GM12874 (cell line): ENCODE results near the gene PDHA2.

Experiments used
- TF ChIP-seq, protein P1 (sequence below): IDR thresholded peaks from 2 replicates; pipeline ENCODE4 v1.5.1; 2011; ENCODE audit warnings: low read depth, mild to moderate bottlenecking, control low read depth, low read length, moderate library complexity; ENCODE audit not compliant: insufficient read depth

Gene PDHA2

DNA sequence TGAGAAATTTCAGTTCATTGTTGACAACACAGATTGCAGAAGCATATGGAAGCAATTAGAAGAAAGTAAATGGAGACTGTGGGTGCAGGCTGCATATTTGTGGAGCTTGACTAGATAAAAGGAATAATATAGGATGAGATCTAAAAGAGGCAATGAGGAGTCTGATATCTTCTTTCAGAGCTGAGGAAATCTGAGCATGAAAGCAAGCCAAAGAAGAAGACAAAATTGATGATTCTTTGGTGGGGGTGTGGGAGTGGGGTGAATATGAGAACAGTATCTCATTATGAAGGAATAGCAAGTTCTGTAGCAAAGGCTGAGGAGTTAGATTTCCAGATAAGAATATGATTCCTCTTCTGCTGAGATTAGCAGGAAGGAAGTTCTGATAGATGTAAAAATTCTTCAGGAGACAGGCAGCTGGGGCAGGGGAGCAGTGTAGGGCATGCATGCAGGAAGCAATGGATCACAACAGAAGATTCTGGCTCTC, 6.1 kb upstream of the PDHA2 start:
- TF ChIP-seq, protein P1, sequence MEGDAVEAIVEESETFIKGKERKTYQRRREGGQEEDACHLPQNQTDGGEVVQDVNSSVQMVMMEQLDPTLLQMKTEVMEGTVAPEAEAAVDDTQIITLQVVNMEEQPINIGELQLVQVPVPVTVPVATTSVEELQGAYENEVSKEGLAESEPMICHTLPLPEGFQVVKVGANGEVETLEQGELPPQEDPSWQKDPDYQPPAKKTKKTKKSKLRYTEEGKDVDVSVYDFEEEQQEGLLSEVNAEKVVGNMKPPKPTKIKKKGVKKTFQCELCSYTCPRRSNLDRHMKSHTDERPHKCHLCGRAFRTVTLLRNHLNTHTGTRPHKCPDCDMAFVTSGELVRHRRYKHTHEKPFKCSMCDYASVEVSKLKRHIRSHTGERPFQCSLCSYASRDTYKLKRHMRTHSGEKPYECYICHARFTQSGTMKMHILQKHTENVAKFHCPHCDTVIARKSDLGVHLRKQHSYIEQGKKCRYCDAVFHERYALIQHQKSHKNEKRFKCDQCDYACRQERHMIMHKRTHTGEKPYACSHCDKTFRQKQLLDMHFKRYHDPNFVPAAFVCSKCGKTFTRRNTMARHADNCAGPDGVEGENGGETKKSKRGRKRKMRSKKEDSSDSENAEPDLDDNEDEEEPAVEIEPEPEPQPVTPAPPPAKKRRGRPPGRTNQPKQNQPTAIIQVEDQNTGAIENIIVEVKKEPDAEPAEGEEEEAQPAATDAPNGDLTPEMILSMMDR = no peak

DNA sequence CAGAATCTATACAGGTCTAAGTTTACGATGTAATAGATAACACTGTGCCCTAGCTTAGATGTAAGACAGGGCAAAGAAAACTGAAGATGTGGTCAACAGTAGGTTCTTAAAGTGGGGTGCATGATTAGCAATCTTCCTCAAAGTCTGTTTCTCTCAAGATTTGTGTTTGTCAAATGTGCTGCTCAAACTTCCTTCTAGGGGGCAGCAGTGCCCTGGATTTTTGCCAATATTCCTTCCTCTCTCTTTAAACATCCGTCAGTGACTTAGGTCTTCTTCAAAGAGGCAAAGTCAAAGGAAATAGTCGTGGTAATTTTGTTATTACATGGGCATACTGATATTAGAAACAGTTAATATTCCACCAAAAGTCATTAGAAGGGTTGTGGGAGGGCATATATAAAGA, 4.2 kb upstream of the PDHA2 start:
- TF ChIP-seq, protein P1 = peak; percentile 44; the same call in 1 of the 2 replicates

DNA sequence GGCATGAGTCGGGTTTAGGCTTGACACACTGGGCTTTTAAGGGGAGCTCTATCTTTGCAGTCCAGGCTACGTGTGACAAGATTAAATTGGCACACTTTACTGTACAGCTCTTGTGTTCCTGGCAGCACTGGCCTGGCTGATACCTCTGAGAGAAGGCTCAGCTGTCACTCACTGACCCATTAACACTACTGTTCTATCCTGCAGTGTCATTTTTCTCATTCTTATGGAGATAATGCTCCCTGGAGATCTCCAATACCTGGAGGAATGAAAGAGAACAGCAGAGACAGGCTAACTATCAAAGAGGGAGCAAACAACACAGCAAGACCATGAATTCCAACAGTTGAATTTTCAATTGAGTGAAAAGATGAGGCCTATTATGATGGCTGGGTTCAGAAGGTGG, 1.7 kb upstream of the PDHA2 start:
- TF ChIP-seq, protein P1 = no peak

DNA sequence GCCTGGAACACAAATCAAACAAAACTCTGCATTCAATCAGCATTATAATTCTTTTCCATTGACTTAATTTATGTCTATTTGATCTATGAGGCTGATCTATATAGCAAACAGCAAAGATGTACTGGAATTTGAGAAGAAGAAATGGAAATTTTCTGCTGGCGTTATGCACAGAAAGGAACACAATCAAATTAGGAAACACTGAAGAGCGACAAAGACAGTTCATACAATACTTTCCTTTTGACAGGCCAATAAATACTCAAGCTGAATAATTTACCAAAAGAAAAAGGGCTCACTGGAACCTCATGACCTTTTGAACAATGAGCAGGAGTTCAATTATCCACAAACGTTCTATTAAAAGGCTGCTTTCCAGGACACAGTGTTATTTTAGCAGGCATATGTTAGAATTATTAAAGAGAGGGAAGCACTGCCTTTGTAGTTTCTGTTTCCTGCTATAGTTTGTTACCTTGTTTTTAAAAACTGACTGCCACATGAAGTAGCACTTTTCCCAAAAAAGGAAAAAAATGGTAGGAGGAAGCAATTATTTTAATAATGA, 8.1 kb downstream of the PDHA2 start:
- TF ChIP-seq, protein P1 = no peak

DNA sequence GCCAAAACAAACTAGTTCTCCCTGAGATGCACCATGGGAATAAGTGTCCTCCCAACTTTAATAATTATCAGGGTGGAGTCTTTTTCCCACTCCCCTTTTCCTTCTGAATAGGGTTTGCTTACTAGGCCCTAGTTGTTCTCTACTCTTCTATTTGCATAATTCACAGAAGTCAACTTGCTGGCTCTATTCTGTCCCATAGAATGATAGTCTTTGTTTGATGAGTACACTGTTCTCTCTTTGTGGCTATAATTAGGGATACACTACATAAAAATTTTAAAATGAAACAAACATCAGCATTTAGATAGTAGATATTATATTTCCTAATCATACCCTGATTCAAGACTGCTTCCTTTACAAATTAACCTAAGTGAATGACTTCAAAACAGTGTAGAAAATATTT, 10.3 kb downstream of the PDHA2 start:
- TF ChIP-seq, protein P1 = no peak

DNA sequence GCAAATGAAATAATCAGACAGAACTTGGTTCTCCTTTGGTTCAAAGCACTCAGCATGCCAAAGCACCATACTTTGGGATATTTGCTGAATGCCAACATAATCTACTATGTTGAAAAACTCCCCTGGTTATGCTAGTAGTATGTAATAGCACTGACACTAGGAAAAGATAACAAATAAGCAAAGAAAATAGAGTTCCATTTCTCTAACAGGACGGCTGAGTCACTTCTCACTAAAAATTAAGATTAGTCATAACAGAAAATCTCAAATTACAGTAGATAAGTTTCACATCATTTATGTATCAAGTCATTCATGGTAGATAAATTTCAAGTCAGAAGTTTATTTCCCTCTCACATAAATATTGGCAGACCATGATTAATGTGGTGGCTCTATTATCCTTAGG, 17.9 kb downstream of the PDHA2 start:
- TF ChIP-seq, protein P1 = no peak

DNA sequence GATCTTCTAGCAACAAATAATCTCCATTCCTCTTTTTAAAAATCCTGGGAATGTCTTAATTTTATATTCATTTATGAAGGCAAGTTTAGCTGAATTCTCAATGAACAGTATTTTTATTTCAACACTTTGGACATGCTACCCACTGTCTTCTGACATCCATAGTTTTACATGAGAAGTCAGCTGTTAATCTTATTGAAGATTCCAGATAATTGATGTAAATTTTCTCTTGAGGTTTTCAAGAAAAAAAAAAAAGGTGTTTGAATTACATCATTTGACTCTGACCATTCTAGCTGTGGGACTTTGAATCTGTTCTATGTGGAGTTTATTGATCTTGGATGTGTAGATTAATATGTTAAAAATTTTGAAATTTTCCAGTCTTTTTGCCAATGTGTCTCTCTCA, 28.0 kb downstream of the PDHA2 start:
- TF ChIP-seq, protein P1 = no peak
